NCI-H526 (cell line): ENCODE data around the gene FOXP4.

Experiments used
- DNase-seq, 2 experiments: peaks; one replicate each; lab custom pipeline; 2025; lab: John Stamatoyannopoulos, UW

FOXP4 gene

DNA sequence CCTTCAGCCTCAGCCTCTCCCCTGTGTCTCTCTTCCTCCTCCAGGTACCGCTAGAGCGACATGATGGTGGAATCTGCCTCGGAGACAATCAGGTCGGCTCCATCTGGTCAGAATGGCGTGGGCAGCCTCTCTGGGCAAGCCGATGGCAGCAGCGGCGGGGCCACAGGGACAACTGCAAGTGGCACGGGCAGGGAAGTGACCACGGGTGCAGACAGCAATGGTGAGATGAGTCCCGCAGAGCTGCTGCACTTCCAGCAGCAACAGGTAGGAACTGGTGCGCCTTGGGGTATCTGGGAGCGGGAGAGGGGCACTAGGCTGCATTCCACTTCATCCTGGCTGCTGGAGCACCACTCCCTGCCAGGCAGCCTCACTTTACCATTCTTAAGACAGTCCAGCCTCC lies 19.5 kb downstream of the FOXP4 start:
- no peak for DNase-seq

DNA sequence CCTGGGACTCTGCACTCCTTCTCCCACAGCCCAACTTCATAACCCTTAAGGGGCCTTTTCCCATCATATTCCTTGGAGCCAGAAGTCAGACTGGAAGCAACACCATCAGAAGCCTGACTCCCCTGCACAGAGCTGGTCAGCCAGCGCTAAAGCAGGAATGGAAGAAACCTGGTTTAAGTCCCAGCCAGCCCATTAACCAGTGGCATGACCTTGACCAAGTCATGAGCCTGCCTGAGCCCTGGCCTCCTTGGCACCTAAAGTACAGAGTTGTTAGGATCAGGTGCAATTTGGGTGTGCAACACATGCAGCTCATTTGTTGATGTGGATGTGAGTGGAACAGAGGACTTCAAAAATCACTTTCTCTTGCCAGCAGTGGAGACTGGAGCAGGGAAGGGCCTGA lies 20.8 kb downstream of the FOXP4 start:
- no peak for DNase-seq

DNA sequence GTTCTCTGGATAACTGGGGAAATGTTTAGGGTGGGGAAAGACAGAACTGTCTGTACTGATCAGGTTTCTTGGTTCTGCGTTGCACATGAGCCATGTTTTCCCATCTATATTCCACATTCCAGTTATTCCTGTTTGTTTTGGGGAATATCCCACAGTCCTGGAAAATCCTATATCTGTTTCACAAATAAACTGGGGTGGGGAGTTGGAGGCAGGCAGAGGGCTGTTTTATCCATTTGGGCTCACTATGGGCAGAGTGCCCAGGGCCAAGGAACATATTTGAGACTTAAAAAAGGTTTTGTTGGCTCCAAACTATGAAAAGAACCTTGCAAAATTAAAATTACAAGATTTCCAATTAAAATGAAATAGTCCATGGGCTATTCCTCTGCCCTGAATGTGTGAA lies 21.5 kb downstream of the FOXP4 start:
- no peak for DNase-seq

DNA sequence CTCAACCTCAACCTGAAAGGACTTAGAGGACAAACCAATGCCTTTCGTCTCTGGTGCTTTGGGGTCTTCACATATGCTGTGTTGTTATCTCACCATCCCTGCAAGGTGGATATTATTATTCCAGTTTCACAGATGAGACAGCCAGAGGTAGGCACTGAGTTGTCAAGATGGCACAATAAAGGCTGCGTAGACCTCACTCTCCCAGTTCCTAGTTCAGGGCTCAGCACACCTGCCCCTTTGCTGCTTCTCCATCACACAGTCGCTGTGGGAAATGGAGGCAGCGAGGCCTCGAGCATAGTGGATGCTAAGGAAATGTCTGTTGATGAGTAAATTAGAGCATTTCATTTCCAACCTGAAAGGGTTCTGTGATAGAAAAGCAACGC lies 22.0 kb downstream of the FOXP4 start:
- no peak for DNase-seq

DNA sequence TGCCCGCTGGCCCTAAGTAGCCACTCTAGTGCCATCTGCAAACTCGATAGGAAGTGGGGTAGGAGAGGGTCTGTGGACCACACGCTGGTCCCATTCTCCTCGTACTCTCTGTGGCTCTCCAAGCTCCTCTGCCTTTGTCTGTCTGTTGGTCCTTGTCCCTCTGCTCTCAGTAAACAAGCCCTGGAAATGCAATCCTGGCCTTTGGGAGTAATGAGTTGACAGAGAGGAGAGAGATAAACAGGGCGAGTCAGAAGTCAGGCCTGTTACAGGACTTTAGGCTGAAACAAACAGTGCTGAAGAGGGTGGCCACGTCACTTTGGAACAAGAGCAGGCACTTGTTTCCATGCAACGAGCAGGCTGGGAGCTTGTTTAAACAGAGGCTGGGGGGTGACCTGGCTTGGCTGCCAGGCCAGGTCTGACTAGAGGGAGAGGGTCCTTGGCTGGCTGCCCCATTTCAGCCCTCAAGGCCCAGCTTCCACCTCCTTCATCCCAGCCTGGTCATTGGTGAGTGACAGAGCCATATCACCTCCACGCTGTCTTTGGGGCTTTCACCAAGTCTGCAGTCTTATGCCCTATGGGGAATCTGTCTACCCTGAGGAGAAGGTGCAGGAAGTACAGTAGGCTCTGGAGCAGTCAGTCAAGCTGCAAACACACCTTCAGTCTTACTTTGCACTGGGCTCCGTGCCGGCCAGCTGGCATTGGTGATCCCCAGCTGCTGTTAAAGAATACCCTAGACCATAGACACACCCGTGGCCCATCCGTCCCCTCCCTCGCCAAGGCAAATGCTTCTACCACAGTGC lies 22.6 kb downstream of the FOXP4 start:
- no peak for DNase-seq

DNA sequence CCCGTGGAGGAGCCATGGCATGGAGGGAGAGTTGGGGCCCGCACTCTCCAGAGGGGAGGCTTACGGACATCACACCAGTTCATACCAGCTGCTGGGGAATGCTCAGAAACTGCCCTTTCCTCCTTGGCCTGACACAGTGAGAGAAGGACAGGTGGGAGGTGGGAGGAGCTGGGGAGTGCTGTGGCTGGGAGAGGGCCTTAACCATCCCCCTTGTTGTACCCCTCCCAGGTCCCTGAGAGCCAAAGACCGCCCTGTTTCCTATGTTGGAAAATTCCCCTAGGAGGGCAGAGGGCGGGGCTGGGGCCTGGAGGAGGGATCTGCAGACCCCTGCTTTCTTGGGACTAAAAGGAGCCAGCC lies 24.1 kb downstream of the FOXP4 start:
- no peak for DNase-seq

DNA sequence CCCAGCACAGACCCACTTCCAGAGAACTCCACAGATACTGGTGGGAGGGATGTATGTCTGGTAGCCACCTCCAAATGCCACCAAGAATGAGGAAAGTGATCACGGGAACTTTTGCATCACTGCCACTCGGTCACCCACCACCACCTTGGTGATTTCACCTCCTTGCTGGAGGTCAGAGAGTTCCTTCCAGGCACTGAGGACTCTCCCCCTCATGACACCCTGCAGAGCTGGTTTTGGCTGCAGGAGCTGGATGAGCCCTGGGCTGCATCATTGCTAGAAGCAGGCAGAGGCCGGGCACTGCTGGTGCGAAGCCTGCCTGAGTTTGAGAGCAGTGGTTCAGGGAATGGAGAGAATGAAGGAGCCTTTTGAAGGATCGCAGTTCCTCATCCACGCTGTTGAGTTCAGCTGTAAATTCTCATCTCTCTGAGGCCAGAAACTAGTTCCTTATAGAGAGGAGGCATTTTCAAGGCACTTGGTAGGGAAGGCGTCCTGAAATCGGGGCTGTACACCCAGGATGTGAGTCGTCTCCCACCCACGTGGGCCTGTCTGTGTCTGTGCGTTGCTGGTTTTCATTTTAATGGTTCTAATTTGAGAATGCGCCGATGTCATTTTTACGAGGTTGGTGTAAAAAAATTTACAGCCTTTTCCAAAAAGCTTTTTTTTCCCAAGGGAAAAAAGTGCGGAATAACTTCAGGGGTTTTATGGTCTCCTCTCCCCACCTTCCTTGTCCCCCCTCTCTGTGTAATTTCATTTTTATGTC lies 25.0 kb downstream of the FOXP4 start:
- DNase-seq = no peak

DNA sequence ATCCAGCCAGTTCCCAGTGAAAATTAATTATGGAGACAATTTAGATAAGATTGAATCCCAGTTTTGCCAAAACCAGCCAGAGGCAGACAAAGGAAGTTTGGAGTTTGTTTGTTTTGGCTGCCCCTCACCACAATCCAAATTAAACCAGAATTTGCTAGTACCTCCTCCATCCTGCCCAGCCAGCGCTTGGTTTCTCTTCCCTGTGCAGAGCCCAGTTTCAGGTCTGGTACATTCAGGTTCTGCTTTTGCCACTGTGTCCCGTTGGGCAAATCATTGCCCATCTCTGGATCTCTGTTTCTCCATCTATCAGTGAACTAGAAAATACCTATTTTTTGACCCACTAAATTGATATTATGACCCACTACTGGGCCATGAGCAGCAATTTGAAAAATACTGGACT lies 26.4 kb downstream of the FOXP4 start:
- no peak for DNase-seq

DNA sequence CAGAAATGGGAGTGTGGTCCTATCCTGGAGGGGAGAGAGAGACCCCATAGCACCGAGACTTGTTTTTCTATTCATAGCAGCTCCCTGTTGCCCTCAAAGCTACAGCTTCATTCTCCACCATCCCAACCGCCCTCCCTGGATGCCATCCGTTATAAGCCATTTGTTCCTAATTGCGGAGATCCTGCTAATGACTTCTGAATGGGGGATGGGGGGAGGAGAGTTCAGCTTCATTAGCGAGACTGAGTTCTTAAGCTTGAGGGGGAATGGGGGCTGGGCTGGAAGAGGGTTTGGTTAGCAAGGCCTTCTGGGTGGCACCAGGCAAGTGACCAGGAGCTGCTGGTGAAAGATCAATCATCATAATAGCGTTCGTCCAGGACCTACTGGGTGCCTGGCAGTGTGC lies 27.1 kb downstream of the FOXP4 start:
- DNase-seq = no peak

DNA sequence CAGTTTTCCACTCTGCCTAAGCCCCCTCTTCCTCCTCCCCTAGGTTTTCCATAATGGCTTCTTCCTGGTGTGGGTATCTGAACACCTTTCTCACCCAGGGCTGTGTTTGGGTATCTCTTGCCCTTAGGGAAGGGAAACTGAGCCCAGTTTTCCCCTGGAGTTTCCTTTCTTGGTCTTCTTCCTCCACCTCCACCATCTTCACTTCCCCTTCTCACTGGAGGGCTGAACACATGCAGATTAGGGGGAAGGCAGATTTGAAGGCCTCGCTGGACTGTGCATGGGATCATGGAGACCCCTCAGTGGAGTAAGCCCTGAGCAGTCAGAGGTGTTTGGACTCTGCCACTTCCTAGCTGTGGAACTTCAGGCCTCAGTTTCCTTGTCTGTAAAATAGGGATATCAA lies 27.8 kb downstream of the FOXP4 start:
- DNase-seq = no peak

DNA sequence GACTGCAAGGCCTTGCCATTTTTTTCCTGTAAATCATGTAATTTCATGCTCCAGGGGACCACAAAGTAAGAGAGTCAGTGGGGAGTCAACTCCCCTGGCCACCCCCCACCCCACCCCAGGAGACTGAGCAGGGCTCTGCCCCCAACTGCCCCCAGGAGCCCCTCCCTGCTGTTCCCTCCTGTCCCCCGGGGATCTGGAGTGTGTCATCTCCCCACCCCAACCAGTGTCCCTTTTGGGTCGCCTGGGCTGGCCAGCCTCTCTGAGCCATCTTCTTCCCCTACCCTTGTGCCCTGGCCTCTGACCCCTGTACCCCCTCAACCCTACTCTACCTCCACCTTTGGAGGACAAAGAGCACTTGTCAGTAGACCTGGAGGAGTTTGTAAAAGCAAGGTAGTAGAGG lies 29.4 kb downstream of the FOXP4 start:
- no peak for DNase-seq

DNA sequence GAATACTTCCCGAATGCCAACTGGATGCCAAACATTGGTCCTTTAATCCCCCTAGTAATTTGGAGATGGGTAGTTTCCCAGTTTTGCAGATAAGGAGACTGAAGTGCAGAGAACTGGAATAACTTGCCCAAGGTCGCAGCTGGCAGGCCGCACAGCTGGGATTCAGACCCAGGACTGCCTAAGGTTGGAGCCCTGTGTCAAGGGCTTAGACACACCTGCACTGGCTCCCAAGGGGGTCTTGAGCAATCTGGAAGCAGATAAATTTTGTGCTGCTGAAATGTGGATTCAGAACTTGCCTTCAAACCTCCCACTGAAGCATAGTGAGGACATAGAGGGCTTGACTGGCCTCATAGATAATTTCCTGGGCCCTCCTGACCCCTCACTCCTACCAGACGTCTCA lies 30.5 kb downstream of the FOXP4 start:
- DNase-seq = no peak

DNA sequence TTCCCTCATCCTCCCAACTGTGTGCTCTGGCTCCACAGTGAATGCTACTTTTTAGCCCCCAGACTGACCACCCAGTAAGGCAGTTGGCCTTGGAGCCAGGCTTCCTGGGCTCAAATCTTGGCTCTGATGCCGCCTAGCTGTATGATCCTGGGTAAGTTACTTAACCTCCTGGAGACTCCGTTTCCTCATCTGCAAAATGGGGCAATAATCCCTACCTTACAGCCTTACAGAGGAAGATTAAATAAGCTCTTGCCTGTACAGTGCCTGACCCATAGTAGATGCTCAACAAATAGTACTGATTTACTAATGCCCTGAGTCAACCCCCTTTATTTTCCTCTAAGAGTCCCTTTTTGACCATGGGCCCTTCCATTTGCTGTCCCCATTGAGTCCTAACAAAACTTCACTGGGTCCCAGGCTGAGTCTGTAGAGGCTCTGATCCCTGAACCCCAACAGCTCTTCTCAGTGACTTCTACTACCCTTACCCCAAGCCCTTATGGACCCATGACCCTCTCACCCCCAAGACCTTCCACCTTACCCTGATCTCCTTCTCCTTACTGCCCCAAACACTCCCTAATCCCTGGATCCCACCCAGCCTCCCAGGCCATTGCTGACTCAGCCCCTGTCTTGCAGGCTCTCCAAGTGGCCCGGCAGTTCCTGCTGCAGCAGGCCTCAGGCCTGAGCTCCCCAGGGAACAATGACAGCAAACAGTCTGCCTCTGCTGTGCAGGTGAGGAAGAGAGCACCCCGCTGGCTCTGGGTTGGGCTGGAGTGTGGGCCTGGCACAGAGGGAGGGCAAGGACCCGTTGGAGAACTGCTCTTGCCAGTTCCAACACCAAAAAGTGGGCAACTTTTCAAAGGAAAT lies 31.4 kb downstream of the FOXP4 start:
- DNase-seq = peak; percentile 46 to 86

DNA sequence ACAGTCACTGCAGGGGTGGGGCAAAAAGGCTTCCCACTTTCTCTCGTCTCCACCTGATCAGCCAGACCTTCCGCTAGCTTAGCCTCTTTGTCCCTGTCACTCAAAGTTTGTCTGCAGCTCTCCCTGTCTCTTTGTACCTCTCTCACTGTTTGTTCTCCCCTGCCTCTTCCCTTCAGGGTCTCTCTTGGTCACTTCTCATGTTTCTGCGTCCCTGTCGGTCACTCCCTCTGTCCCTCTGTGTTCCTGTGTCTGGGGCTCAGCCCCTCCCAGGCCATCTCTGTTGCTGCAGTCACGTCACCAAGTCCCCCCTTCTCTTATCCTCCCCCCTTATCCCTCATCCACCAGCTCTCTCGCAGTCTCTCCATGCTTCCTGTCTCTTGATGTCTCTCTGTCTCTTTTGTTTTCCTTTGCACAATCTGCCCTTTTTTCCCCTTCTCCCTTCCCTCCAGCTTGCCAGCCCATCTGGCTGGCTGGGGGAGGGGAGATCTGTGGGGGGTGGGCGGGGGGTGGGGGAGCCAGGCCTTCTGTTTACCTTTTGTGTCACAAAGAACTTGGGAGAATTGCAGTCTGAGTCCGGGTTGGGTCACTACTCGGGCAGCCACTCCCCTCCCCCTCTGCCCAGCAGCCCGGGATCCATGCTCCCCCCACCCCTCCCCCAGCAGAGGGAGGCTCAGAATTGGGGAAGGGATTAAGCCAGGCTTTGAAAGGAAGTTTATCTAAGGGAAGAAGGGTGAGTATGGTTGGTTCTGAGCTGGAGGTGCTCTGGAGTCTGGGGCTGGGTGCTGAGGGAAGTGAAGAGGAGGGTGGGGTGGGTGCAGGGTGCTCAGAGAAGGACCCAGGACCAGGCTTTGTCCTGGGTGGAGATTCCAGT lies 32.3 kb downstream of the FOXP4 start:
- no peak for DNase-seq

DNA sequence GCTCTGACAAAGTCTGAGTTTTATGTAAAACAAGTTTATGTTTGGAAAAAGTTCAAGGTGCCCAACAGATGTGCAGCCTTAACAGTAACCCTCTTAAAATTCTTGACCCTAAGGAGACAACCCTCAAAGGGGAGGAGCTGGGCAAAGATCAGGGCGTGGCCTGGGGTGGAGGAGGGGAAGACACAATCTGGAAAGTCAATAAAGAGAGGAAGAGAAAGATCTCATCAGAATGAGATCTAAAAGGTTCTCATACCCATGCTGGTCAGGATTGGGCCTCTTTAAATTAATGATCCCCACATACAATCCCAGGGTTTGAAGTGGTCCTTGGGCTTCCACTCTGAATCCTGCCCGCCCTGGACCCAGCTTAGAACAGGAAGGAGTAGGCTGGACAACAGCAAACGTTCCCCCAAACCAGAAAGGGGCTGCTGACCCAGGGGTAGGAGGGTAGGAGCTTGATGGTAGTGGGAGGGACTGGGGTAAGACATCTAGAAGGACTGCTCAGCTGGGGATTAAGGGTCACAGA lies 33.0 kb downstream of the FOXP4 start:
- no peak for DNase-seq

DNA sequence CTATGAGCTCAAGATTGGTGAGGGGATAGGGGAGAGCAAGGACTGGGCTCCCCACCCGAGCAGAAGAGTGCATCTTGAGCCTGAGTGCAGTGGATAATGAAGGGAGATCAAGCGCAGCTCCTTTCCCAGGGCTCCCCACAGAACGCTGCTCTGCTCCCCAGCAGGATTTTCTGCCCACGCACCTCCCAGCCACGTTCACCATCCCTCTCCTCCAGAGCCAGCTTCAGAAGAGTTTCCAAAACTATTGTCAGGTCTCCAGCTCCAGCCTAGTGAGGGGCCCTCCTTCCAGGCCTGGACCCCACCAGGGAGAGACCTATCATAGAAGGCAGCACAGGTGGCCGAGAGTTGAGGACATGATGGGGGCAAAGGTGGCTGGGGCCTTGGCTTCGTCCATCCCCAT lies 34.5 kb downstream of the FOXP4 start:
- no peak for DNase-seq

DNA sequence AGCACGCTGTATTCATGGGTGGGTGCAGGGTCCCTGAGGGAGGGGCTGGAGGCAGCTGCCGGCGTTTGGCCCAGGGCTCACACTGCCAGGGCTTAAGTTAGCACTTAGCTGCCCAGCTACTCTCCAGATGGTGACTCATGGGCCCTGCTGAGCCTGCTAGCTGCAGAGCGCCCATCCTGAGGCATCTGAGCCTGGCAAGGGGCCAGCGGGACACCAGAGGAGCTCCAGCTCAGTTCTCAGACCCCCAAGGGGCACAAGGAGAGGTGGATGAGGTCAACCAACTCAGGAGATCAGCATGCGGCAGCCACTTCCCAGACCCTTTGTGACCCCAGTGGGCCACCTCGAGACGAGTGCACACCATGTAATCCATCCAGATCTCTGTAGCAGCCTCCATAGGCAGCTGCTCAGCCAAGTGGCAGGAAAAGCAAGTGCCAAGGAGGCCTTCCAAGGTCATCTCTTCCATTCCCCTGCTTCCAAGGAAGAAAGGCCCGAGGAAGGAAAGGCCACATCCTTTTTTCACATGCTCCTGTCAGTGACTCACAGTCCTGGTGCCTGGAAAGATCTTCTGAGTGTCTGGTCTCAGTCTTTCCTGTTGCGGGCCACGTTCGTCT lies 35.3 kb downstream of the FOXP4 start:
- DNase-seq = no peak

DNA sequence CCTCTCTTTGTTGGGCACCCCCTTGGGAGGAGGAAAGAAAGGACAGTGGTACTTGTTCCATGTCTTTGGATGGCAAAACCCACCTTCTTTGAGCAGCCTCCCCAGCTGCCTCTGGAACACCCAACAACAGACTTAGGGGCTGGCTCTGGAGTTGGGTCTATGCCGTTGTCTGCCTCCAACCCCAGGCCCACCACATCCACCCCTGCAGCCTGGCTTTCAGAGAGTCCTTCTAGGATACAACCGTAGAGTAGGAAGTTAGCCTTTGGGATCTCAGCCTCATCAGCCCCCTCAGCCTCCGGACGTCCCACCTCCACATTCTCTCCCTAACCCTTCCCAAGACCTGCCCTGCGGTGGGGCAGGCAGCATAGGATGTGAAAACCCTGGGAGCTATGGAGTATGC lies 36.4 kb downstream of the FOXP4 start:
- no peak for DNase-seq

DNA sequence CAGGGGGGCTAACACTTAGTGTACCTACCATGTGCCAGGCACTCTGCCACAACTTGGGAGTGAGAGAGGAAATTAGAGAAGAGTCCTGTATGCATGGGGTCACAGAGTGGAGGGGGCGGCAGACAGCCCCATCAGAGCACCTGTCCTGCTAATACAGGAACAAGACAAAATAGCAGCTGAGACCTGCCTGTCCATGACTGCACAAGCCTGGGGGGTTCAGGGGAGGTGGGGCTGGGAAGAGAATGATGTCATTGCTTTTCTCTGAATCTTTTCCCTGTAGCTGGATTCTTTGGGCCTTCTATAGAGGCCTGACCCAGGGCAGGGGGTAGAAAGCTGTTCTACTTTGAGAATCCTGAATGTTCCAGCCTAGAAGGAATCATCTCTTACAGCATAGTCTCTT lies 37.4 kb downstream of the FOXP4 start:
- no peak for DNase-seq

DNA sequence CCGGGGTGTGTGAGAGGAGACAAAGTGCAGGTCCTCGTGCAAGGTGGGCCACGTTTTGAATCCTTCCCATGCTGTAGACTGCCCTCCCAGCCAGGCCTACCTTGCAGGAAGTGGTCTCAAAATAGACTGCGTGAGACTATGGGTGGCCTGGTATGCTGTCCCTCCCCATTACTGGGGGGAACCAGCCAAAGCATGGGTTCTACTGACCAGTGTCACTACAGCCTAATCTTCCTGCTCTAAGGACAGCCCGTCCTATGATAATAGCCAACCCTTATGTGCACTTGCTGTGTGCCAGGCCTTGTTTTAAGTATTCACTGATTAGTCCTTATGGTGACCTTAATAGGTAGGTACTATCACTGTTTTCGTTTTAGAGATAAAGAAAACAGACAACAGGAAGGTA lies 38.0 kb downstream of the FOXP4 start:
- DNase-seq = no peak

DNA sequence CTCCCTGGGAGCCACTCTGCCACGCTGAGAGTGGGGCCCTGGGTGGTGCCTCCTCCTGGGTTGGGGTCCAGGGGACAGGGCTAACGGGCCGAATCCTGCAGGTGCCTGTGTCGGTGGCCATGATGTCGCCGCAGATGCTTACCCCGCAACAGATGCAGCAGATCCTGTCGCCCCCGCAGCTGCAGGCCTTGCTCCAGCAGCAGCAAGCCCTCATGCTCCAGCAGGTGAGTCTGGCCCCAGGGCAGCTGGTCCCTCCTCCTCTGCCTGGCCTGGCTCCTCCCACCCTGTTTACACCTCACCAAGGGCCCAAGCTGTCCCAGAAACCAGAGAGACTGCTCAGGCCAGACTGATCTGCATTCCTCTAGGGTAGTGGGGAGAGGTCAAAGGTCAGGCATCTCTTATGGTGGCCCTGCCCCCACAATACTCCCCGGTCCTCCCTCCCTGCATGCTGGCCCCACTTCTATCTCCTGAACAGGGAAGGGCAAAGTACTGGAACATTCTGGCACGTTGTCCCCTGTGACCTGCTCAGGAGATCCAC lies 38.6 kb downstream of the FOXP4 start:
- DNase-seq = peak in 1 of 2 experiments; percentile 66
